Measurements from ENCODE around the gene PROKR2. TPM values are rescaled to one million over a fixed set of nuclear protein-coding genes. Genes with fewer than 3 reads are reported as not detected.

The PROKR2 gene
- total RNA-seq (2014; rRNA removed; shearing (Covaris generic)) = not detected in 2 replicates

- H3K27me3 ChIP-seq (replicated peaks) = peaks cover 31% of the 10 kb centered on the region
- no peak for DNase-seq (ENCODE audit: low read depth in 1 of 2, low spot score in 2 of 2)
- no peaks in the 10 kb centered on the region for H3K36me3 ChIP-seq
- no peak within 1 kb of the TSS for H3K27ac ChIP-seq
- H3K9me3 ChIP-seq (replicated peaks) = 0 out of 2 replicates have a peak, but pooled peaks cover 2% of the 10 kb centered on the region
- no peak within 1 kb of the TSS for H3K4me3 ChIP-seq
- no peaks in the 10 kb centered on the region for H3K4me1 ChIP-seq (replicated peaks)
These were observed at the start of gene PROKR2 for GRCh38 chr20:5316188-5317158. PROKR2 (minus strand) TSS chr20:5316954; CDS start chr20:5314369, 2,585 bp downstream.

GRCh38 chr20:5364997-5365597, 48.3 kb upstream of the PROKR2 start:
- Histone ChIP-seq H3K36me3 (no peaks in the 10 kb centered on the region), H3K4me3 (no peak overlapping the region), H3K27me3 (replicated peaks) (no peaks in the 10 kb centered on the region), H3K4me1 (replicated peaks) (peaks cover 19% of the 10 kb centered on the region), H3K9me3 (replicated peaks) (peaks cover 2% of the 10 kb centered on the region; the same call in 1 of the 2 replicates), H3K27ac (peak overlapping the region; percentile 87)
- peak; percentile 57 to 67 for DNase-seq (ENCODE audit: low read depth in 1 of 2, low spot score in 2 of 2)

- peaks cover 2% of the 10 kb centered on the region; the same call in 1 of the 2 replicates for H3K9me3 ChIP-seq (replicated peaks)
- peaks cover 19% of the 10 kb centered on the region for H3K4me1 ChIP-seq (replicated peaks)
- H3K27me3 ChIP-seq (replicated peaks) = no peaks in the 10 kb centered on the region
- peak overlapping the region; percentile 87 for H3K27ac ChIP-seq
- peak in 1 of 2 experiments; percentile 60 for DNase-seq (ENCODE audit: low read depth in 1 of 2, low spot score in 2 of 2)
- H3K4me3 ChIP-seq = no peak overlapping the region
- H3K36me3 ChIP-seq = no peaks in the 10 kb centered on the region
These were observed 47.5 kb upstream of the PROKR2 start for GRCh38 chr20:5364136-5364821.

GRCh38 chr20:5362771-5363170, 46.0 kb upstream of the PROKR2 start:
- Histone ChIP-seq H3K36me3 (no peaks in the 10 kb centered on the region), H3K9me3 (replicated peaks) (peaks cover 1% of the 10 kb centered on the region; the same call in 1 of the 2 replicates), H3K4me1 (replicated peaks) (peaks cover 19% of the 10 kb centered on the region), H3K27me3 (replicated peaks) (no peaks in the 10 kb centered on the region), H3K27ac (no peak overlapping the region), H3K4me3 (no peak overlapping the region)
- no peak for DNase-seq (ENCODE audit: low read depth in 1 of 2, low spot score in 2 of 2)

- Histone ChIP-seq H3K4me3 (no peak overlapping the region), H3K4me1 (replicated peaks) (peaks cover 19% of the 10 kb centered on the region), H3K27me3 (replicated peaks) (no peaks in the 10 kb centered on the region), H3K36me3 (no peaks in the 10 kb centered on the region), H3K9me3 (replicated peaks) (no peaks in the 10 kb centered on the region), H3K27ac (no peak overlapping the region)
- no peak for DNase-seq (ENCODE audit: low read depth in 1 of 2, low spot score in 2 of 2)
These were observed 44.4 kb upstream of the PROKR2 start for GRCh38 chr20:5361176-5361575.

GRCh38 chr20:5357946-5358345, 41.2 kb upstream of the PROKR2 start:
- no peaks in the 10 kb centered on the region; the same call in 1 of the 2 replicates for H3K27me3 ChIP-seq (replicated peaks)
- H3K9me3 ChIP-seq (replicated peaks) = 0 out of 2 replicates have a peak, but pooled peaks cover 3% of the 10 kb centered on the region
- no peak overlapping the region for H3K4me3 ChIP-seq
- no peak overlapping the region for H3K27ac ChIP-seq
- H3K4me1 ChIP-seq (replicated peaks) = peaks cover 19% of the 10 kb centered on the region
- no peaks in the 10 kb centered on the region for H3K36me3 ChIP-seq
- no peak for DNase-seq (ENCODE audit: low read depth in 1 of 2, low spot score in 2 of 2)

GRCh38 chr20:5356941-5357340, 40.2 kb upstream of the PROKR2 start:
- 0 out of 2 replicates have a peak, but pooled peaks cover 3% of the 10 kb centered on the region for H3K9me3 ChIP-seq (replicated peaks)
- no peak overlapping the region for H3K27ac ChIP-seq
- H3K4me3 ChIP-seq = no peak overlapping the region
- no peaks in the 10 kb centered on the region; the same call in 1 of the 2 replicates for H3K27me3 ChIP-seq (replicated peaks)
- no peak for DNase-seq (ENCODE audit: low read depth in 1 of 2, low spot score in 2 of 2)
- no peaks in the 10 kb centered on the region for H3K36me3 ChIP-seq
- H3K4me1 ChIP-seq (replicated peaks) = peaks cover 19% of the 10 kb centered on the region

GRCh38 chr20:5354901-5355300, 38.1 kb upstream of the PROKR2 start:
- no peak for DNase-seq (ENCODE audit: low read depth in 1 of 2, low spot score in 2 of 2)
- Histone ChIP-seq H3K4me1 (replicated peaks) (peaks cover 19% of the 10 kb centered on the region), H3K9me3 (replicated peaks) (0 out of 2 replicates have a peak, but pooled peaks cover 3% of the 10 kb centered on the region), H3K4me3 (no peak overlapping the region), H3K27ac (peak overlapping the region; percentile 68), H3K36me3 (no peaks in the 10 kb centered on the region), H3K27me3 (replicated peaks) (no peaks in the 10 kb centered on the region; the same call in 1 of the 2 replicates)

- H3K27me3 ChIP-seq (replicated peaks) = no peaks in the 10 kb centered on the region; the same call in 1 of the 2 replicates
- H3K27ac ChIP-seq = peak overlapping the region; percentile 68
- H3K9me3 ChIP-seq (replicated peaks) = 0 out of 2 replicates have a peak, but pooled peaks cover 3% of the 10 kb centered on the region
- peaks cover 19% of the 10 kb centered on the region for H3K4me1 ChIP-seq (replicated peaks)
- peak in 1 of 2 experiments; percentile 45 for DNase-seq (ENCODE audit: low read depth in 1 of 2, low spot score in 2 of 2)
- H3K36me3 ChIP-seq = no peaks in the 10 kb centered on the region
- no peak overlapping the region for H3K4me3 ChIP-seq
These were observed 37.1 kb upstream of the PROKR2 start for GRCh38 chr20:5353624-5354496.

GRCh38 chr20:5349448-5349847, 32.7 kb upstream of the PROKR2 start:
- Histone ChIP-seq H3K27me3 (replicated peaks) (no peaks in the 10 kb centered on the region), H3K4me1 (replicated peaks) (peaks cover 9% of the 10 kb centered on the region), H3K27ac (no peak overlapping the region), H3K9me3 (replicated peaks) (no peaks in the 10 kb centered on the region; the same call in 1 of the 2 replicates), H3K4me3 (no peak overlapping the region), H3K36me3 (no peaks in the 10 kb centered on the region)
- no peak for DNase-seq (ENCODE audit: low read depth in 1 of 2, low spot score in 2 of 2)

- Histone ChIP-seq H3K4me1 (replicated peaks) (no peaks in the 10 kb centered on the region), H3K36me3 (no peaks in the 10 kb centered on the region), H3K27me3 (replicated peaks) (0 out of 2 replicates have a peak, but pooled peaks cover 4% of the 10 kb centered on the region), H3K4me3 (no peak overlapping the region), H3K9me3 (replicated peaks) (no peaks in the 10 kb centered on the region), H3K27ac (no peak overlapping the region)
- DNase-seq (ENCODE audit: low read depth in 1 of 2, low spot score in 2 of 2) = no peak
These were observed 25.3 kb upstream of the PROKR2 start for GRCh38 chr20:5342021-5342420.

GRCh38 chr20:5331340-5331739, 14.6 kb upstream of the PROKR2 start:
- H3K27me3 ChIP-seq (replicated peaks) = peaks cover 7% of the 10 kb centered on the region
- DNase-seq (ENCODE audit: low read depth in 1 of 2, low spot score in 2 of 2) = no peak
- no peak overlapping the region for H3K27ac ChIP-seq
- no peaks in the 10 kb centered on the region for H3K4me1 ChIP-seq (replicated peaks)
- no peaks in the 10 kb centered on the region for H3K9me3 ChIP-seq (replicated peaks)
- H3K4me3 ChIP-seq = no peak overlapping the region
- no peaks in the 10 kb centered on the region for H3K36me3 ChIP-seq

All from SJSA1 (cell line).